ENCODE results near the gene GMDS.

The GMDS gene

DNA sequence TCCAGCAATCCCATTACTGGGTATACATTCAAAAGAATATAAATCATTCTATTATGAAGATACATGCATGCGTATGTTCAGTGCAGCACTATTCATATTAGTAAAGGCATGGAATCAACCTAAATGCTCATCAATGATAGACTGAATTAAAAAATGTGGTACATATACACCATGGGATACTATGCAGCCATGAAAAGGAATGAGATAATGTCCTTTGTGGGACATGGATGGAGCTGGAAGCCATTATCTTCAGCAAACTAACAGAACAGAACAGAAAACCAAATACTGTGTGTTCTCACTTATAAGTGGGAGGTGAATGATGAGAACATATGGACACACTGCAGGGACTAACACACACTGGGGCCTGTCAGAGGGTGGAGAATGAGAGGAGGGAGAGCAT is 261.6 kb downstream of the GMDS start:
- Histone ChIP-seq H3K9me3 (ENCODE audit: control insufficient read depth, low read length) (no peaks in the 10 kb centered on the region), H3K27me3 (ENCODE audit: control insufficient read depth, insufficient read depth, low read length) (no peaks in the 10 kb centered on the region), H3K79me2 (no peaks in the 10 kb centered on the region), H2AFZ (no peak overlapping the region), H3K27ac (no peak overlapping the region), H3K4me3 (ENCODE audit: low read depth, low read length) (no peak overlapping the region), H3K9ac (no peak overlapping the region), H3K4me1 (no peaks in the 10 kb centered on the region), H3K36me3 (ENCODE audit: control insufficient read depth, insufficient read depth, low read length) (no peaks in the 10 kb centered on the region), H3K4me2 (ENCODE audit: low read length) (no peak overlapping the region)
- TF ChIP-seq, protein P1, sequence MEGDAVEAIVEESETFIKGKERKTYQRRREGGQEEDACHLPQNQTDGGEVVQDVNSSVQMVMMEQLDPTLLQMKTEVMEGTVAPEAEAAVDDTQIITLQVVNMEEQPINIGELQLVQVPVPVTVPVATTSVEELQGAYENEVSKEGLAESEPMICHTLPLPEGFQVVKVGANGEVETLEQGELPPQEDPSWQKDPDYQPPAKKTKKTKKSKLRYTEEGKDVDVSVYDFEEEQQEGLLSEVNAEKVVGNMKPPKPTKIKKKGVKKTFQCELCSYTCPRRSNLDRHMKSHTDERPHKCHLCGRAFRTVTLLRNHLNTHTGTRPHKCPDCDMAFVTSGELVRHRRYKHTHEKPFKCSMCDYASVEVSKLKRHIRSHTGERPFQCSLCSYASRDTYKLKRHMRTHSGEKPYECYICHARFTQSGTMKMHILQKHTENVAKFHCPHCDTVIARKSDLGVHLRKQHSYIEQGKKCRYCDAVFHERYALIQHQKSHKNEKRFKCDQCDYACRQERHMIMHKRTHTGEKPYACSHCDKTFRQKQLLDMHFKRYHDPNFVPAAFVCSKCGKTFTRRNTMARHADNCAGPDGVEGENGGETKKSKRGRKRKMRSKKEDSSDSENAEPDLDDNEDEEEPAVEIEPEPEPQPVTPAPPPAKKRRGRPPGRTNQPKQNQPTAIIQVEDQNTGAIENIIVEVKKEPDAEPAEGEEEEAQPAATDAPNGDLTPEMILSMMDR (IDR thresholded peaks at IDR 0.05), result no peak

DNA sequence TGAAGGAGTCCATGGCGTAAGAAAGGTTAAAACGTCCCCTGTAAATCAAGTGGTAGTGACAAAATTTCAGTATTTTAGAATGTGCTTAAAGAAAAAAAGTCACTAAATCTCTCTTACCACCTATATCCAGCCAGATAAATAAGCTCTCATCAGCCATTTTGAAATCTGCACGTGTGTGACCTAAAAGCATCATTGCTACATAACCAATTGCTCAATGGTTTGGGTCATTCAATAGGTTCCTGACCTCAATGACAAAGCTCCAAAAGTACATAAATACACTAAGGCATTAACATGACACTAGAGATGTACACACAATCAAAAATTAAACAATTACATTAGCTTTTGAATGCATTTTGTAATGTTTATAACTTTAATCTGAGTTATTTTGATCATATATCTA is 272.4 kb downstream of the GMDS start:
- Histone ChIP-seq H3K79me2 (no peaks in the 10 kb centered on the region), H3K27ac (no peak overlapping the region), H3K36me3 (ENCODE audit: control insufficient read depth, insufficient read depth, low read length) (no peaks in the 10 kb centered on the region), H2AFZ (no peak overlapping the region), H3K4me1 (no peaks in the 10 kb centered on the region), H3K4me2 (ENCODE audit: low read length) (no peak overlapping the region), H3K9ac (no peak overlapping the region), H3K9me3 (ENCODE audit: control insufficient read depth, low read length) (no peaks in the 10 kb centered on the region), H3K27me3 (ENCODE audit: control insufficient read depth, insufficient read depth, low read length) (no peaks in the 10 kb centered on the region), H3K4me3 (ENCODE audit: low read depth, low read length) (no peak overlapping the region)
- TF ChIP-seq, protein P1 (IDR thresholded peaks at IDR 0.05), result no peak

DNA sequence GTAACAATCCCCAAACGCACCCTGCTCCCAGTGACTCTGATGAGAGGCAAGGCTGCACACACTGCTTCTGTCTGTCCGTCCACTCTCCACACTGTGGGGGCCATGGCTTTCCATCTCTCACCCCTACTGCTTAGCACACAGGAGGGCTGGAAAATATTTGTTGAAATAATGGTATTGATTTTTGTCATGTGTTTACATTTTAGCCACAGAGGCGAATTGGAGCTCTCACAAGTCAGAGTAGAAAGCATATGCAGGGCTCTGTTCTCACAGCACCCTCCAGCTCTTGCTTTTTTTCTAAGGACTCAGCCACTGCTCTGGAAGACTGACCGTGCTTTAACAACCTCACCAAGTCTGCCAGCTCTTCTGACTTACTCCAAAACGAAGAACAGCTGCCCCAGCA is 273.8 kb downstream of the GMDS start:
- TF ChIP-seq, protein P1 (IDR thresholded peaks at IDR 0.05), result no peak
- Histone ChIP-seq H3K4me2 (ENCODE audit: low read length) (no peak overlapping the region), H3K9ac (no peak overlapping the region), H3K27me3 (ENCODE audit: control insufficient read depth, insufficient read depth, low read length) (no peaks in the 10 kb centered on the region), H3K36me3 (ENCODE audit: control insufficient read depth, insufficient read depth, low read length) (no peaks in the 10 kb centered on the region), H3K4me3 (ENCODE audit: low read depth, low read length) (no peak overlapping the region), H2AFZ (no peak overlapping the region), H3K9me3 (ENCODE audit: control insufficient read depth, low read length) (no peaks in the 10 kb centered on the region), H3K27ac (no peak overlapping the region), H3K79me2 (no peaks in the 10 kb centered on the region), H3K4me1 (no peaks in the 10 kb centered on the region)

DNA sequence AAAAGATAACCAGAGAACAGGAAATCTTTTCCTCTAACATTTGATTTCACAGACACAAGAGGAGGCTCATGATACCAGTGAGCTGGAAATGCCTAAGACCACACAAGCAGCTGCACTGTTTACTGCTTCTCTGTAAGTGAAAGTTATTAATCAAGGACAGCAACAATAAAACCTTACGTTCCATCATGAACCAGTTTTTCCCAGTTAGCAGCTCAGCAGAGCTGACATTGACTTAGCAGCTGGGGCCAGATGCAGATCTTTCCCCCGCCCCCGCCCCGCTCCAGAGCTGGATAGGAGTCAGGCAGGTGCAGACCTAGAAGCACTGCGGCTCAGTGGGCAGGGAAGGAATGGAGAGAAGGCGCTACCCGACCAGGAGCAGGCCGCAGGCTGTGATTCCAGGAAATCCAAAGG is 275.2 kb downstream of the GMDS start:
- Histone ChIP-seq H3K9me3 (ENCODE audit: control insufficient read depth, low read length) (no peaks in the 10 kb centered on the region), H3K36me3 (ENCODE audit: control insufficient read depth, insufficient read depth, low read length) (no peaks in the 10 kb centered on the region), H3K27me3 (ENCODE audit: control insufficient read depth, insufficient read depth, low read length) (no peaks in the 10 kb centered on the region), H3K4me2 (ENCODE audit: low read length) (no peak overlapping the region), H2AFZ (no peak overlapping the region), H3K4me1 (no peaks in the 10 kb centered on the region), H3K4me3 (ENCODE audit: low read depth, low read length) (no peak overlapping the region), H3K27ac (no peak overlapping the region), H3K79me2 (no peaks in the 10 kb centered on the region), H3K9ac (no peak overlapping the region)
- TF ChIP-seq, protein P1 (IDR thresholded peaks at IDR 0.05), result no peak

DNA sequence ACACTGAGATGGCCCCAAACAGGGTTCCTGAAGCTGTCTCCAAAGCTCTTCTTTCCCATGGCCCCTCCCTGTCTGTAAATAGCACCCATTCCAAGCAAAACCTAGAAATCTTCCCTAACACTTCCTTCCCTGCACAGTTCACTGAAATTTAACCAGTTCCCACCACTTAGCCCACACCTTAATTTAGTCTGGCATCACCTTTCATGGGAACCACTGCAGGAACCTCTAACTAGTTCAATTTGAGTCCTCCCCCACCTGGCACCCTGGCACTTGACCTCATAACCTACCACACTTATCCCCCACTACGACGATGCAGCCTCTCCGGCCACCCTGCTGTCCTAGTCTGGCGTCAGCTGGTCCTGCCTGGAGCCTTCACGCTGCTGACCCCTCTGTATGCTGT is 278.7 kb downstream of the GMDS start:
- Histone ChIP-seq H3K4me3 (ENCODE audit: low read depth, low read length) (no peak overlapping the region), H3K4me2 (ENCODE audit: low read length) (no peak overlapping the region), H3K36me3 (ENCODE audit: control insufficient read depth, insufficient read depth, low read length) (no peaks in the 10 kb centered on the region), H3K79me2 (no peaks in the 10 kb centered on the region), H2AFZ (no peak overlapping the region), H3K27me3 (ENCODE audit: control insufficient read depth, insufficient read depth, low read length) (no peaks in the 10 kb centered on the region), H3K9me3 (ENCODE audit: control insufficient read depth, low read length) (no peaks in the 10 kb centered on the region), H3K9ac (no peak overlapping the region), H3K4me1 (no peaks in the 10 kb centered on the region), H3K27ac (no peak overlapping the region)
- TF ChIP-seq, protein P1 (IDR thresholded peaks at IDR 0.05), result no peak
